ENCODE results near the gene CXCR6.

The CXCR6 gene

DNA sequence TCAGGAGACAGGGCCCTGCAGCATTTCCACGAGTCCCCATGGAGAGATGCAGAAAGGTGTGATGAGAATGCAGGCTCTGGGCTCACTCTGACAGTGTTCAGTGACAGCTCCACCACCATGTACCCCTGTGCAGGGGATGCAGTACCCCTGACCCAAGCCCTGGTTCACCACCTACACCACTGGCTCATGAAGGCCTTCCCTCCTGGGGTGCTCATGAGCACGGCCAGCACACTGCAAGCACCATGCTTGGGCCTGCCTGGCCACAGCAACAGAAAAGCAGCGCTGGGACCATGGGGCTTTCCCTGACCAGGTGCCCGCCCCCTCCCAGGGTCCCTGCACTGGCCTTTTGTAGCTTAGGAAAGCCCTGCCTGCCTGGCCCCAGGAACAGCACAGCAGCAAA is 6.2 kb downstream of the CXCR6 start:
- TF ChIP-seq, protein P1, sequence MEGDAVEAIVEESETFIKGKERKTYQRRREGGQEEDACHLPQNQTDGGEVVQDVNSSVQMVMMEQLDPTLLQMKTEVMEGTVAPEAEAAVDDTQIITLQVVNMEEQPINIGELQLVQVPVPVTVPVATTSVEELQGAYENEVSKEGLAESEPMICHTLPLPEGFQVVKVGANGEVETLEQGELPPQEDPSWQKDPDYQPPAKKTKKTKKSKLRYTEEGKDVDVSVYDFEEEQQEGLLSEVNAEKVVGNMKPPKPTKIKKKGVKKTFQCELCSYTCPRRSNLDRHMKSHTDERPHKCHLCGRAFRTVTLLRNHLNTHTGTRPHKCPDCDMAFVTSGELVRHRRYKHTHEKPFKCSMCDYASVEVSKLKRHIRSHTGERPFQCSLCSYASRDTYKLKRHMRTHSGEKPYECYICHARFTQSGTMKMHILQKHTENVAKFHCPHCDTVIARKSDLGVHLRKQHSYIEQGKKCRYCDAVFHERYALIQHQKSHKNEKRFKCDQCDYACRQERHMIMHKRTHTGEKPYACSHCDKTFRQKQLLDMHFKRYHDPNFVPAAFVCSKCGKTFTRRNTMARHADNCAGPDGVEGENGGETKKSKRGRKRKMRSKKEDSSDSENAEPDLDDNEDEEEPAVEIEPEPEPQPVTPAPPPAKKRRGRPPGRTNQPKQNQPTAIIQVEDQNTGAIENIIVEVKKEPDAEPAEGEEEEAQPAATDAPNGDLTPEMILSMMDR (IDR thresholded peaks at IDR 0.05; ENCODE audit: low read depth, low read length, poor library complexity, severe bottlenecking) = no peak
- no peak for TF ChIP-seq EZH2phosphoT487 (IDR thresholded peaks at IDR 0.05; ENCODE audit: borderline replicate concordance, low read length)
- no peaks in the 10 kb centered on the region for H3K4me1 ChIP-seq (ENCODE audit: control insufficient read depth, low read length)
- no peak overlapping the region for H3K4me3 ChIP-seq (ENCODE audit: low read length)
- peaks cover 60% of the 10 kb centered on the region for H3K36me3 ChIP-seq (ENCODE audit: control insufficient read depth, low read length)
- no peaks in the 10 kb centered on the region for H4K20me1 ChIP-seq (ENCODE audit: control insufficient read depth, insufficient read depth, low read depth, low read length)
- H3F3A ChIP-seq (ENCODE audit: control insufficient read depth, insufficient read depth) = no peaks in the 10 kb centered on the region
- no peak overlapping the region for H3K4me2 ChIP-seq (ENCODE audit: low read length)
- no peaks in the 10 kb centered on the region for H3K79me2 ChIP-seq (ENCODE audit: control insufficient read depth, low read length)
- no peak overlapping the region for H3K27ac ChIP-seq (ENCODE audit: low read depth, low read length)
- no peaks in the 10 kb centered on the region for H3K9me2 ChIP-seq (replicated peaks; ENCODE audit: control insufficient read depth, low read length)
- no peaks in the 10 kb centered on the region for H3K9me3 ChIP-seq (ENCODE audit: control insufficient read depth, insufficient read depth, low read length)
- H3K27me3 ChIP-seq (ENCODE audit: control insufficient read depth, low read length) = no peaks in the 10 kb centered on the region

DNA sequence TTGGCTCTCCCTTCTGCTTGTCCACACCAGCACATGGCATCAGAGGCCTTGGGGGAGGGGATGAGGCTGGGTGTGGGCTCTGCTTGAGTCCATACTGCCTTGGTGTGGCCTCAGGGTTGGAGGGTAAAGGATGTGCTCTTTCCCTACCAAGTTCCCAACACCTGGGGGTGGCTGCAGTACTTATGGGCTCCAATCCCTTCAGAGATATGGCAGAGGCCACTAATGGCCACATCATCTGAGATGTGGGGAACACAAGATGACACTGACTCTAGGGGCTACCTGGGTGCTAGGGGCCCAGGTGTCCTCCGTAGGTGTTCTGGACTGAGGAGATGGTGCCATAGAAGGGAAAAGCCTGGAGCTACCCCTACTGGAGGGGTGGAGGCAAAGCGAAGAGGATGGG is 6.9 kb downstream of the CXCR6 start:
- peaks cover 67% of the 10 kb centered on the region for H3K36me3 ChIP-seq (ENCODE audit: control insufficient read depth, low read length)
- H3F3A ChIP-seq (ENCODE audit: control insufficient read depth, insufficient read depth) = no peaks in the 10 kb centered on the region
- H3K4me2 ChIP-seq (ENCODE audit: low read length) = no peak overlapping the region
- H3K9me3 ChIP-seq (ENCODE audit: control insufficient read depth, insufficient read depth, low read length) = no peaks in the 10 kb centered on the region
- H3K27me3 ChIP-seq (ENCODE audit: control insufficient read depth, low read length) = no peaks in the 10 kb centered on the region
- TF ChIP-seq EZH2phosphoT487 (IDR thresholded peaks at IDR 0.05; ENCODE audit: borderline replicate concordance, low read length) = no peak
- TF ChIP-seq, protein P1 (IDR thresholded peaks at IDR 0.05; ENCODE audit: low read depth, low read length, poor library complexity, severe bottlenecking) = no peak
- H3K27ac ChIP-seq (ENCODE audit: low read depth, low read length) = no peak overlapping the region
- H4K20me1 ChIP-seq (ENCODE audit: control insufficient read depth, insufficient read depth, low read depth, low read length) = no peaks in the 10 kb centered on the region
- no peaks in the 10 kb centered on the region for H3K9me2 ChIP-seq (replicated peaks; ENCODE audit: control insufficient read depth, low read length)
- H3K4me3 ChIP-seq (ENCODE audit: low read length) = no peak overlapping the region
- no peaks in the 10 kb centered on the region for H3K79me2 ChIP-seq (ENCODE audit: control insufficient read depth, low read length)
- no peaks in the 10 kb centered on the region for H3K4me1 ChIP-seq (ENCODE audit: control insufficient read depth, low read length)

DNA sequence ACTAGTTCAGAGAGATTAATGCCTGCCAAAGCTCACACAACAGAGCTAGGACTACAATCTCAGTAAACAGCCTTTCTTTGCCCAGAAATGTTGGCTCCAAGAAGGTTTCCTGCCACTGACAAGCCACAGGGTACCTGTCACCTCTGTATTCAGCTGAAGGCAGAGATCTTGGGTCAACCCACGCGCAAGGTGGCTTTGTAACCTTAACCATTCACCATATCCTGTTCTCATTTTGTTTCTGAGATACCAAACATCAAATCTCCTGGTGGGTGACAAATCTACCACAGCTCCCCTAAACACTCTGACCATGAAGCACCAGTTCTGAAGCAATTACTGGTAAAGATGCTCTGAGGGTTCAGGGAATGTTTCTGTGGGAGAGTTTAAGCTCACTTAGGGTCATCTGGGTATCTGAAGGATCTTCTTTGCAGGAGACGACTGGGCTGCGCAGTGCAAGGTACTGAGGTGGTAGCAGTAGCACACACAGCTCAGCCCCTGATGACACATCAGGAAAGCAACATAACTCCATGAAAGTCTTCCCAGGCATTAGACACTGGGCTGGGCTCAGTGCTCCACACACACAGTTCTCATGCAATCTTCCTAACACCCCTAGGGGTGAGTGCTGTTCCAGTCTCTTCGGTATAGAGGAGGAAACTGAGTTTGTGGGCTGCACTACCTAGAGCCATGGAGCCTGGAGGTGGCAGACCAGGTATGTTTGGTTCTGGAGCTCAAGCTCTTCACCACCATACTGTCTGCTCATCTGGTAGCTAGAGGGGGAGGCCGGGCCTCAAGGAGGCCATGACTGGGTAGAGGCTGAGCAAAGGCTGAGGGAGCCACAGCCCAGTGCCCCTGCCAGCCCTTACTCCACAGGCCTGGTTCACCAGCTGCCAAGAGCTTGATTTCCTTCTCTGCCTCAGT is 7.7 kb downstream of the CXCR6 start:
- TF ChIP-seq EZH2phosphoT487 (IDR thresholded peaks at IDR 0.05; ENCODE audit: borderline replicate concordance, low read length) = no peak
- TF ChIP-seq, protein P1 (IDR thresholded peaks at IDR 0.05; ENCODE audit: low read depth, low read length, poor library complexity, severe bottlenecking) = no peak
- no peak overlapping the region for H3K27ac ChIP-seq (ENCODE audit: low read depth, low read length)
- H3K9me3 ChIP-seq (ENCODE audit: control insufficient read depth, insufficient read depth, low read length) = no peaks in the 10 kb centered on the region
- no peaks in the 10 kb centered on the region for H3K79me2 ChIP-seq (ENCODE audit: control insufficient read depth, low read length)
- no peak overlapping the region for H3K4me2 ChIP-seq (ENCODE audit: low read length)
- no peaks in the 10 kb centered on the region for H3K9me2 ChIP-seq (replicated peaks; ENCODE audit: control insufficient read depth, low read length)
- H3K36me3 ChIP-seq (ENCODE audit: control insufficient read depth, low read length) = peaks cover 73% of the 10 kb centered on the region
- no peaks in the 10 kb centered on the region for H3K27me3 ChIP-seq (ENCODE audit: control insufficient read depth, low read length)
- no peaks in the 10 kb centered on the region for H4K20me1 ChIP-seq (ENCODE audit: control insufficient read depth, insufficient read depth, low read depth, low read length)
- H3K4me1 ChIP-seq (ENCODE audit: control insufficient read depth, low read length) = no peaks in the 10 kb centered on the region
- H3F3A ChIP-seq (ENCODE audit: control insufficient read depth, insufficient read depth) = no peaks in the 10 kb centered on the region
- H3K4me3 ChIP-seq (ENCODE audit: low read length) = no peak overlapping the region

Data from DOHH2 (cell line).